SK-N-SH (cell line): ENCODE results near the gene CALML3. TPM values are rescaled to one million over a fixed set of nuclear protein-coding genes. Genes with fewer than 3 reads are reported as not detected.

ENCODE experiments used
- CTCF ChIA-PET: fragments of 300-600, 350-600 bp; formaldehyde crosslinking; extraction: SDS; loops from one replicate; lab custom pipeline; 2021; lab: Yijun Ruan, JAX
- POLR2A ChIA-PET: fragments of 350-600 bp; sonication (Branson Sonifier 250); formaldehyde crosslinking; extraction: SDS; loops from one replicate; lab custom pipeline; 2020; ENCODE audit warnings: antibody characterized with exemption, inconsistent platforms; lab: Yijun Ruan, JAX
- DNase-seq: peaks from one replicate; pipeline ENCODE4 v3.0.0; 2012
- H2AFZ ChIP-seq: fragments of 200-600 bp; sonication (generic); 2 replicates; pipeline ENCODE4 v1.8.1; 2016; ENCODE audit warnings: antibody characterized with exemption, mild to moderate bottlenecking, low read depth
- H3F3A ChIP-seq: fragments of 200-600 bp; sonication (generic); replicated peaks from 2 replicates; pipeline ENCODE3; 2016; ENCODE audit warnings: antibody characterized with exemption, mild to moderate bottlenecking; ENCODE audit not compliant: insufficient read depth
- H3K27ac ChIP-seq, 2 experiments: fragments of 200-500 bp in 1 of 2; fragments of 200-600 bp in 1 of 2; sonication (Bioruptor generic) in 1 of 2; sonication (generic), shearing (Covaris generic) in 1 of 2; 2 replicates each; pipeline versions ENCODE4 v1.5.1 to v1.6.1; 2014 to 2016; ENCODE audit warnings: low read depth in 2 of 2, inconsistent platforms in 1 of 2, low read length in 1 of 2, mild to moderate bottlenecking in 1 of 2, mixed read lengths in 1 of 2
- H3K27me3 ChIP-seq: fragments of 200-600 bp; sonication (generic), shearing (Covaris generic); 2 replicates; pipeline ENCODE4 v1.6.1; 2016; ENCODE audit warnings: mixed run types; ENCODE audit not compliant: insufficient read depth
- H3K36me3 ChIP-seq, 2 experiments: fragments of 200-500 bp in 1 of 2; fragments of 200-600 bp in 1 of 2; sonication (Bioruptor generic) in 1 of 2; sonication (generic) in 1 of 2; replicated peaks in 1 of 2; 2 replicates each; pipeline versions ENCODE3 to v1.5.1; 2014 to 2016; ENCODE audit warnings: low read length in 1 of 2, mild to moderate bottlenecking in 1 of 2; ENCODE audit not compliant: insufficient read depth in 2 of 2, control insufficient read depth in 1 of 2
- H3K4me1 ChIP-seq, 2 experiments: fragments of 200-500 bp in 1 of 2; fragments of 200-600 bp in 1 of 2; sonication (Bioruptor generic) in 1 of 2; sonication (generic), shearing (Covaris generic) in 1 of 2; 2 replicates each; pipeline versions ENCODE4 v1.5.1 to v1.6.1; 2014 to 2016; ENCODE audit warnings: low read depth in 1 of 2, low read length in 1 of 2, mixed run types in 1 of 2; ENCODE audit not compliant: insufficient read depth in 2 of 2, control insufficient read depth in 1 of 2
- H3K4me2 ChIP-seq: fragments of 200-600 bp; sonication (generic), shearing (Covaris generic); 2 replicates; pipeline ENCODE4 v1.6.1; 2017; ENCODE audit warnings: mixed run types
- H3K4me3 ChIP-seq, 2 experiments: fragments of 200-500 bp in 1 of 2; fragments of 200-600 bp in 1 of 2; sonication (Bioruptor generic) in 1 of 2; sonication (generic), shearing (Covaris generic) in 1 of 2; 2 replicates each; pipeline versions ENCODE4 v1.5.1 to v1.8.1; 2014 to 2016; ENCODE audit warnings: low read depth in 2 of 2, inconsistent platforms in 1 of 2, low read length in 1 of 2, mild to moderate bottlenecking in 1 of 2, mixed read lengths in 1 of 2, moderate library complexity in 1 of 2
- H3K79me2 ChIP-seq: fragments of 200-600 bp; sonication (generic); 2 replicates; pipeline ENCODE4 v1.8.1; 2017; ENCODE audit warnings: mild to moderate bottlenecking; ENCODE audit not compliant: insufficient read depth
- H3K9ac ChIP-seq: fragments of 200-600 bp; sonication (generic); 2 replicates; pipeline ENCODE4 v1.6.1; 2017; ENCODE audit warnings: mixed run types
- H3K9me2 ChIP-seq: fragments of 200-600 bp; sonication (generic); 2 replicates; pipeline ENCODE4 v1.6.1; 2017; ENCODE audit warnings: mixed run types
- H3K9me3 ChIP-seq: fragments of 200-600 bp; sonication (generic); 2 replicates; pipeline ENCODE4 v1.6.1; 2017; ENCODE audit warnings: mixed run types, mild to moderate bottlenecking, moderate library complexity
- H4K20me1 ChIP-seq: fragments of 200-600 bp; sonication (generic); 2 replicates; pipeline ENCODE4 v1.6.1; 2017; ENCODE audit warnings: mild to moderate bottlenecking, mixed run types; ENCODE audit not compliant: insufficient read depth
- ELF1 ChIP-seq: IDR thresholded peaks from 2 replicates; pipeline ENCODE4 v1.4.0; 2012
- EZH2phosphoT487 ChIP-seq: fragments of 200-600 bp; sonication (generic); IDR thresholded peaks from 2 replicates; pipeline ENCODE4 v1.6.1; 2017; ENCODE audit warnings: low read depth, mixed run types, mild to moderate bottlenecking, antibody characterized with exemption, moderate library complexity, borderline replicate concordance
- FOSL2 ChIP-seq: IDR thresholded peaks from 2 replicates; pipeline ENCODE4 v1.4.0; 2012; ENCODE audit warnings: low read depth, mild to moderate bottlenecking, moderate library complexity, borderline replicate concordance
- FOXJ3 ChIP-seq: sonication (generic); formaldehyde crosslinking; IDR thresholded peaks from 2 replicates; pipeline ENCODE4 v1.5.1; 2020; ENCODE audit warnings: mild to moderate bottlenecking, missing genetic modification reagents
- FOXM1 ChIP-seq: IDR thresholded peaks from 2 replicates; pipeline ENCODE4 v1.4.0; 2012; ENCODE audit warnings: low read depth, mild to moderate bottlenecking
- GABPA ChIP-seq: IDR thresholded peaks from 2 replicates; pipeline ENCODE4 v1.4.0; 2012; ENCODE audit warnings: low read depth, mild to moderate bottlenecking
- JUND ChIP-seq: IDR thresholded peaks from 2 replicates; pipeline ENCODE4 v1.4.0; 2012
- MEF2A ChIP-seq: IDR thresholded peaks from 2 replicates; pipeline ENCODE4 v1.4.0; 2012; ENCODE audit warnings: low read depth, borderline replicate concordance
- MXI1 ChIP-seq: IDR thresholded peaks from 2 replicates; pipeline ENCODE4 v1.6.1; 2012; ENCODE audit warnings: mild to moderate bottlenecking, low read depth, low read length, improper control_type of control experiment
- NFIC ChIP-seq: IDR thresholded peaks from 2 replicates; pipeline ENCODE4 v1.4.0; 2012; ENCODE audit warnings: borderline replicate concordance
- POLR2AphosphoS5 ChIP-seq: IDR thresholded peaks from 2 replicates; pipeline ENCODE4 v1.6.1; 2012; ENCODE audit warnings: low read depth, low read length
- RXRA ChIP-seq: IDR thresholded peaks from 2 replicates; pipeline ENCODE4 v1.4.0; 2012; ENCODE audit warnings: low read depth, mild to moderate bottlenecking, borderline replicate concordance
- SIN3A ChIP-seq: IDR thresholded peaks from 2 replicates; pipeline ENCODE4 v1.6.1; 2012; ENCODE audit warnings: low read depth, mild to moderate bottlenecking, low read length, moderate library complexity, borderline replicate concordance
- SMC3 ChIP-seq: IDR thresholded peaks from 2 replicates; pipeline ENCODE4 v1.6.1; 2012; ENCODE audit warnings: low read depth, low read length, improper control_type of control experiment
- TCF12 ChIP-seq: IDR thresholded peaks from 2 replicates; pipeline ENCODE4 v1.4.0; 2012
- TEAD4 ChIP-seq: IDR thresholded peaks from 2 replicates; pipeline ENCODE4 v1.4.0; 2012; ENCODE audit warnings: mild to moderate bottlenecking, borderline replicate concordance; ENCODE audit not compliant: insufficient read depth
- YY1 ChIP-seq: IDR thresholded peaks from 2 replicates; pipeline ENCODE4 v1.4.0; 2012; ENCODE audit warnings: low read depth, mild to moderate bottlenecking
- WGBS: methylation state at CpG from one replicate; pipeline ENCODE4 v1.1.6; 2017; ENCODE audit warnings: low lambda C conversion rate; 5-methylcytosine and 5-hydroxymethylcytosine counted together
- polyA plus RNA-seq, 3 experiments: library from polyadenylated mRNA; depleted of rRNA; stranded (reverse); fragments of >200 nt; gene quantifications; 2 replicates each; pipeline ENCODE4 v1.2.3, GENCODE V29; 2012
- TF ChIP-seq, protein P1 (sequence below): IDR thresholded peaks from 2 replicates; pipeline ENCODE4 v1.4.0; 2012; ENCODE audit warnings: low read depth
- TF ChIP-seq, protein P2 (sequence below): fragments of 150-350 bp; IDR thresholded peaks from 2 replicates; pipeline ENCODE4 v1.6.1; 2017; ENCODE audit warnings: antibody characterized with exemption, low read length, low read depth, borderline replicate concordance
- TF ChIP-seq, protein P3 (sequence below): fragments of 200-600 bp; sonication (generic); IDR thresholded peaks from 2 replicates; pipeline ENCODE4 v1.6.1; 2017; ENCODE audit warnings: antibody characterized with exemption, mild to moderate bottlenecking, moderate library complexity
- TF ChIP-seq, protein P4 (sequence below): IDR thresholded peaks from 2 replicates; pipeline ENCODE4 v1.4.0; 2012; ENCODE audit warnings: low read depth, borderline replicate concordance

CALML3 gene
- polyA plus RNA-seq, 1 of the 3 experiments (the other 2 are of a cell fraction), result not detected

DNA sequence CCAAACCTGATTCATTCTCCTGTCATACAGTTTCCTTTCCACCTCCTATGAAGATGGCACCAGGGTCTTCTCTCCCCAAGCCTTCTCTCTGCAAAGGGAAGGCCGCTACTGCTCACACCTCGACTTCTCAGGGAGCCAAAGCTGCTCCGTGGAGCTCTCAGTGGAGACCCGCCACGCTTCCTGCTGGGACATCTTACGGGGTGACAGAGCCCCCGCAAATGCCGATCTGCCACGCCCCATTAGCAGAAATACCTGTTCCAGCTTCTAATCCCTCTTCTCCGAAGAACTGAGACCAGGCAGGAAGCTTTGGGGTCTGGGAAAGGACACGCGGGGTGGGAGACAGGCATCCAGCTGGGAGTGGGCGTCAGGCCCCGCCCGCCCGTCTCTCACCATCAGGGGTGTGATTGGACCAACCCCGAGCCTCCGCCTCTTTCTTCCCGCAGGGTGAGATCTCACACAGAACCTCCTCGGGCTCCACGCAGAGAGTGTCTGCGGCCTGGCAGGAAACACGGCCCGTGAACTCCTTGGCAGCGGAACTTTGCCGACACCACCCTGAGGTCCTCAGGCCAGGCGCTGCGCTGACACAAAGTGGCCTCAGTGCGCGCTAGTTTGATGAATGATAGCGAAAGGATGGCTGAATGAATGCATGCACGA lies 13.4 kb upstream of the CALML3 start:
- ChIA-PET CTCF (interaction anchor here (1.1 to 1.4 kb wide), 2 partner anchors 13 to 112 kb away, joined by 3 to 4 read pairs; partner anchors contain the start of gene CALML3), POLR2A (no interaction called here)
- Histone ChIP-seq H2AFZ (no peak overlapping the region), H3K9ac (no peak overlapping the region), H3K79me2 (no peaks in the 10 kb centered on the region), H3K27me3 (no peaks in the 10 kb centered on the region), H3K9me2 (no peaks in the 10 kb centered on the region), H3F3A (no peaks in the 10 kb centered on the region), H3K27ac (no peak overlapping the region), H3K4me3 (no peak overlapping the region), H3K4me1 (no peaks in the 10 kb centered on the region; a peak in 1 of 4 replicates), H3K4me2 (no peak overlapping the region), H3K9me3 (no peaks in the 10 kb centered on the region), H4K20me1 (no peaks in the 10 kb centered on the region), H3K36me3 (no peaks in the 10 kb centered on the region)
- DNase-seq, result no peak
- no peak for TF ChIP-seq EZH2phosphoT487
- TF ChIP-seq POLR2AphosphoS5, result no peak
- TF ChIP-seq GABPA, result no peak
- no peak for TF ChIP-seq MXI1
- no peak for TF ChIP-seq SMC3
- TF ChIP-seq FOXM1, result no peak
- no peak for TF ChIP-seq FOXJ3 (CRISPR knock-in tag)
- TF ChIP-seq, protein P1, sequence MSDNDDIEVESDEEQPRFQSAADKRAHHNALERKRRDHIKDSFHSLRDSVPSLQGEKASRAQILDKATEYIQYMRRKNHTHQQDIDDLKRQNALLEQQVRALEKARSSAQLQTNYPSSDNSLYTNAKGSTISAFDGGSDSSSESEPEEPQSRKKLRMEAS, result no peak
- no peak for TF ChIP-seq ELF1
- TF ChIP-seq TEAD4, result no peak
- no peak for TF ChIP-seq RXRA
- TF ChIP-seq, protein P2, sequence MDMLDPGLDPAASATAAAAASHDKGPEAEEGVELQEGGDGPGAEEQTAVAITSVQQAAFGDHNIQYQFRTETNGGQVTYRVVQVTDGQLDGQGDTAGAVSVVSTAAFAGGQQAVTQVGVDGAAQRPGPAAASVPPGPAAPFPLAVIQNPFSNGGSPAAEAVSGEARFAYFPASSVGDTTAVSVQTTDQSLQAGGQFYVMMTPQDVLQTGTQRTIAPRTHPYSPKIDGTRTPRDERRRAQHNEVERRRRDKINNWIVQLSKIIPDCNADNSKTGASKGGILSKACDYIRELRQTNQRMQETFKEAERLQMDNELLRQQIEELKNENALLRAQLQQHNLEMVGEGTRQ, result no peak
- 88% methylated on average over 27 of the region's 32 CpGs for WGBS

DNA sequence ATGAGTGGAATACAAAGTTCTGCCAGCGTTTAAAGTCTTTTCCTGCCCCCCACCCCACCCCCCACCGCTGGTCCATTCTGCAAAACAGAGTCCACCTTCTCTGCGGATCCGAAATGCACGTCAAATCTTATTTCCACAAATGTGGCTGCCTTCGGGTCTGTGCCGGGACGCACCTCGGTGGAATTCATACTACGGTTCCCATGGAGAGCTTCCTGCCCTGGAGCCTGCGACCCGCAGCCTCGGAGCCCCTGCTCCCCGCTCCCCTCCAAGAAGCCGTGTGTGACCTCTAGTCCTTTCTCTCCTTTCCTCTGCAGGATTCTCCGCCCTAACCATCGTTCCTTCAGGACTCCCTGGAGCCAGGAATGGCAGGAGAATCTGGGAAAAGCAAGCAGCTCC lies 12.9 kb upstream of the CALML3 start:
- Histone ChIP-seq H3K4me1 (no peaks in the 10 kb centered on the region; a peak in 1 of 4 replicates), H2AFZ (no peak overlapping the region), H3K4me3 (no peak overlapping the region), H3K9me3 (no peaks in the 10 kb centered on the region), H3F3A (no peaks in the 10 kb centered on the region), H3K27me3 (no peaks in the 10 kb centered on the region), H3K9me2 (no peaks in the 10 kb centered on the region), H3K79me2 (no peaks in the 10 kb centered on the region), H3K27ac (no peak overlapping the region), H3K9ac (no peak overlapping the region), H3K36me3 (no peaks in the 10 kb centered on the region), H4K20me1 (no peaks in the 10 kb centered on the region), H3K4me2 (no peak overlapping the region)
- 85% methylated on average over 17 of the region's 17 CpGs for WGBS
- no peak for TF ChIP-seq FOXJ3 (CRISPR knock-in tag)
- TF ChIP-seq NFIC, result no peak
- TF ChIP-seq YY1, result no peak
- no peak for TF ChIP-seq SMC3
- TF ChIP-seq EZH2phosphoT487, result no peak
- TF ChIP-seq SIN3A, result no peak
- TF ChIP-seq JUND, result no peak
- no peak for TF ChIP-seq FOSL2
- TF ChIP-seq, protein P3, sequence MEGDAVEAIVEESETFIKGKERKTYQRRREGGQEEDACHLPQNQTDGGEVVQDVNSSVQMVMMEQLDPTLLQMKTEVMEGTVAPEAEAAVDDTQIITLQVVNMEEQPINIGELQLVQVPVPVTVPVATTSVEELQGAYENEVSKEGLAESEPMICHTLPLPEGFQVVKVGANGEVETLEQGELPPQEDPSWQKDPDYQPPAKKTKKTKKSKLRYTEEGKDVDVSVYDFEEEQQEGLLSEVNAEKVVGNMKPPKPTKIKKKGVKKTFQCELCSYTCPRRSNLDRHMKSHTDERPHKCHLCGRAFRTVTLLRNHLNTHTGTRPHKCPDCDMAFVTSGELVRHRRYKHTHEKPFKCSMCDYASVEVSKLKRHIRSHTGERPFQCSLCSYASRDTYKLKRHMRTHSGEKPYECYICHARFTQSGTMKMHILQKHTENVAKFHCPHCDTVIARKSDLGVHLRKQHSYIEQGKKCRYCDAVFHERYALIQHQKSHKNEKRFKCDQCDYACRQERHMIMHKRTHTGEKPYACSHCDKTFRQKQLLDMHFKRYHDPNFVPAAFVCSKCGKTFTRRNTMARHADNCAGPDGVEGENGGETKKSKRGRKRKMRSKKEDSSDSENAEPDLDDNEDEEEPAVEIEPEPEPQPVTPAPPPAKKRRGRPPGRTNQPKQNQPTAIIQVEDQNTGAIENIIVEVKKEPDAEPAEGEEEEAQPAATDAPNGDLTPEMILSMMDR, result no peak
- TF ChIP-seq, protein P4, sequence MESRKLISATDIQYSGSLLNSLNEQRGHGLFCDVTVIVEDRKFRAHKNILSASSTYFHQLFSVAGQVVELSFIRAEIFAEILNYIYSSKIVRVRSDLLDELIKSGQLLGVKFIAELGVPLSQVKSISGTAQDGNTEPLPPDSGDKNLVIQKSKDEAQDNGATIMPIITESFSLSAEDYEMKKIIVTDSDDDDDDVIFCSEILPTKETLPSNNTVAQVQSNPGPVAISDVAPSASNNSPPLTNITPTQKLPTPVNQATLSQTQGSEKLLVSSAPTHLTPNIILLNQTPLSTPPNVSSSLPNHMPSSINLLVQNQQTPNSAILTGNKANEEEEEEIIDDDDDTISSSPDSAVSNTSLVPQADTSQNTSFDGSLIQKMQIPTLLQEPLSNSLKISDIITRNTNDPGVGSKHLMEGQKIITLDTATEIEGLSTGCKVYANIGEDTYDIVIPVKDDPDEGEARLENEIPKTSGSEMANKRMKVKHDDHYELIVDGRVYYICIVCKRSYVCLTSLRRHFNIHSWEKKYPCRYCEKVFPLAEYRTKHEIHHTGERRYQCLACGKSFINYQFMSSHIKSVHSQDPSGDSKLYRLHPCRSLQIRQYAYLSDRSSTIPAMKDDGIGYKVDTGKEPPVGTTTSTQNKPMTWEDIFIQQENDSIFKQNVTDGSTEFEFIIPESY, result no peak
- TF ChIP-seq FOXM1, result no peak
- TF ChIP-seq MXI1, result no peak
- no peak for TF ChIP-seq RXRA
- no peak for TF ChIP-seq MEF2A
- no peak for TF ChIP-seq TCF12
- TF ChIP-seq GABPA, result no peak
- no peak for DNase-seq
- ChIA-PET CTCF (no interaction called here), POLR2A (no interaction called here)
